Measurements from ENCODE around the gene CDK5RAP2.
"Not testable (repeated sequence)": the region's sequence is repeated elsewhere in the genome, so short reads cannot be mapped to it uniquely, and the experiment has no call there.

The CDK5RAP2 gene

DNA sequence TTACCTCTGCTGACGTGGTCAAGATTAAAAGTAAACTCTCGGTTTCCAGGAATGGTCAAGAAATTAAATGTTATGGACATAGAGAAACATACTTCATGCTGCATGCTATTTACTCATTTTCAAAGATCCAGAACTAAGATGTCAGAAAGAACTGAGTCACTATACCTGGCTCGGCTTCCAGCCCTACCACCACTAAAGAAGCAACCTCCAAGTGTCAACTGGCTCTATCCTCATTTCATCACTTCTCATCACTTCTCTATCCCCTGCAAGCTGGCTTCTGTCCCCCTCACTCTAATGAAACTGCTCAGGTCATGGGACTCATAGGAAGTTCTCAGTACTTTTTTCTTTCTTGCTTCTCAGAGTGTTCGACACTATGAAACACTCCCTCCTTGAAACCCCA lies 116.2 kb downstream of the CDK5RAP2 start:
- no peak for DNase-seq

- not testable (repeated sequence) for DNase-seq
Observed at GRCh38 chr9:120461677-120462076, 118.3 kb downstream of the CDK5RAP2 start.

DNA sequence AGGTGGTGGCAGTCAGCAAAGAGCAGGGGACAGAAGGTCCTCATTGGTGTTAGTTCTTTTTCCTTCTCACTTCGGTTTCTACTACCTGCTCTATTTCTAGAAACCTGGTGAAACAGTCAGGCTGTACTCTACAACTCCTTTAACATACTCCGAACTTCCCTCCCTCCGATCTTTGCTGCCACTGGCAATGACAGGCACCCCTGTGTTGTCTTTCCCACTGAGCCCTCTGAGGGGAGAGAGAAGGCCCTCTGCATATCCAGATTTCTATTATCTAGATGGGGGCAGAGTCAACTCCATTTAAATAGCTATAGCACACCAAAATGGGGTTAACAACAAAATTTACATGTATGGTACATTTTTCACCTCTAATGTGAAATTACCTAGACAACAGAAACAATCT lies 123.7 kb downstream of the CDK5RAP2 start:
- DNase-seq, result no peak

- DNase-seq, result no peak
Observed at GRCh38 chr9:120454467-120454866, 125.5 kb downstream of the CDK5RAP2 start.

GRCh38 chr9:120453792-120454191 lies 126.2 kb downstream of the CDK5RAP2 start:
- DNase-seq, result no peak

GRCh38 chr9:120452631-120453030 lies 127.3 kb downstream of the CDK5RAP2 start:
- no peak for DNase-seq

DNA sequence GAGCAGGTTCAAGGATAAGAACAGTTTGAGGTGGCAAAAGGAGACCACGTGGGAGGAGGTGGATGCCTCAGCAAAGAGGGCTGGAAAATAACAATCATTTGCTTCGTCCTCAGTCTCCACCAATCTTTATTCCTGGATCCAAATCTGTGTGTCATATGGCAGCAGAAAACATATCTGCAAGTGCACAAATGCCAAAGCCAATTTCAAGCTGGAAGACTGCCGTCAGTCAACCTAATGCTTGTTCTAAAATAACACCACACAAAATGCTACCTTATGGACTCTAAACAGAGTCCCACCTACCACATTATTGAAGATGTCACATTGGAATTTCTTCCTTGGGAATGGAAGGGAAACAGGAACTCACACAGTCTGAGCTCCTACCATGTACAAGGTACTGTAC lies 129.1 kb downstream of the CDK5RAP2 start:
- no peak for DNase-seq

DNA sequence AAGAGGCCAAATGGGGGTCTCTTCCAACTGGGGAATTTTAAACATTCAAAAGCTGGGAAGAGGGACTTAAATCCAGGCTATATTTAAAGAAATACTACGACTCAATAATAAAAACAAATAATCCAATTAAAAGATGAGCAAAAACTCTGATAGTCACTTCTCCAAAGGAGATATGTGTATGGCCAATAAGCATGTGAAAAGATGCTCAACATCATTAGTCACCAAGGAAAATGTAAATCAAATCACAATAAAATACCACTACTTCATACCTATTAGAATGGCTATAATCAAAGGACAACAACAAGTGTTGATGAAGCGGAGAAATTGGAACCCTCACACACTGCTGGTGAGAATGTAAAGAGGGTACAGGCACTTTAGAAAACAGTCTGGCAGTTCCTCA lies 130.4 kb downstream of the CDK5RAP2 start:
- no peak for DNase-seq

DNA sequence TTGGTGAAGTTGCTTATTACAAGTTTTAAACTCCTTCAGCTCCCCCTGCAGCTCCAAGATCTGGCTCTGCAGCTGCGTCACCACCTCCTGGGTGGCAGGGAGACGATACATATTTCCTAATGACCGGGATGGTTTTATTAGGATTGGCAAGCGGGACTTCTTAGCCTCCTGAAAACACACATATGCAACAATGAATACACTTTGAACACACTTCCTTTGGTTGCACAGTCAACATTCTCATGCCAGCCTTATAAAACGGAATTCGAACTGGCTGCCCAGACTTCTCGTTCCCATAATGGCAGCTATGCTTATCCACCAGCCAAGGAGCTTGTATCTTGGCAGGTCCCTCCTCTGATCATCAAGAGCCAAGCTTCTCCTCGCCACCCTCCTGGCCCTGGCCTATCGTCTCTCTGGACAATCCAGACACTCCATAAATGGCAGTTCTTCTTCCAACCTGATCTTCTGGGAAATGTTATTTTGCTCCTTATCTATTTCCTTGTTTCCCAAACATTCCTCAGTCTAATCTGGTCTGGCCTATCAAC lies 131.9 kb downstream of the CDK5RAP2 start:
- no peak for DNase-seq

GRCh38 chr9:120446671-120447070 lies 133.3 kb downstream of the CDK5RAP2 start:
- DNase-seq, result no peak

GRCh38 chr9:120443976-120444375 lies 136.0 kb downstream of the CDK5RAP2 start:
- no peak for DNase-seq

- DNase-seq, result no peak
Observed at GRCh38 chr9:120443489-120443888, 136.5 kb downstream of the CDK5RAP2 start.

DNA sequence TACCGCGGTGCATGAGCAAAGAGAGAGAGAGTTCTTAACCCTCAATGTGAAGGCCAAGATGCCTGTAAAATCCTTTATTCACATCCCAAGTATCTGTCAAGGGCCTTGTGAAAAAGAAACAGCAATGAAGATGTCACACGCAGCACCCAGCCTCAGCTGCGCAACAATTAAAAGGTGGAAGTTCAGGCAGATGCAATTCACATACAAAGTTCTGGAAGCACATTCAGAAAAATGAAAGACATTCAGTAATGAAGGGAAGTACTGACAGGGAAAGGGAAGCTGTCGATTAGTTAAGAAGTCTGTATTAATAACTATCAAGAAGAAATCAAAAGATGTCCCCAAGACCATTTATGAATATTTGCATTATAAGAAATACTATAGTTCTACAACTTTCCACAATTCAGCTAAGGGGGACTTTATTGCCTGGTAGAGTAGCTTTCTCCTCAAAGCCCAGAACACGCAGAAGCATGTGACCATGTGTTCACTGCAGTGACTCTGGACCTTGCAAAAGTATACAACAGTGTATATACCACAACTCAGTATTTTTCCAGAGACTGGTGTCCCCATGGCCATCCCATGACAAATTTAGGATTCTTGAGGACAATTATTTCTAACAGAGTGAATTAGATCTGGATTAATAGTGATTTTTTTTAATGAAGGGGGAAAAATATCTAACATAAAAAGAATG lies 137.5 kb downstream of the CDK5RAP2 start:
- DNase-seq, result no peak

DNA sequence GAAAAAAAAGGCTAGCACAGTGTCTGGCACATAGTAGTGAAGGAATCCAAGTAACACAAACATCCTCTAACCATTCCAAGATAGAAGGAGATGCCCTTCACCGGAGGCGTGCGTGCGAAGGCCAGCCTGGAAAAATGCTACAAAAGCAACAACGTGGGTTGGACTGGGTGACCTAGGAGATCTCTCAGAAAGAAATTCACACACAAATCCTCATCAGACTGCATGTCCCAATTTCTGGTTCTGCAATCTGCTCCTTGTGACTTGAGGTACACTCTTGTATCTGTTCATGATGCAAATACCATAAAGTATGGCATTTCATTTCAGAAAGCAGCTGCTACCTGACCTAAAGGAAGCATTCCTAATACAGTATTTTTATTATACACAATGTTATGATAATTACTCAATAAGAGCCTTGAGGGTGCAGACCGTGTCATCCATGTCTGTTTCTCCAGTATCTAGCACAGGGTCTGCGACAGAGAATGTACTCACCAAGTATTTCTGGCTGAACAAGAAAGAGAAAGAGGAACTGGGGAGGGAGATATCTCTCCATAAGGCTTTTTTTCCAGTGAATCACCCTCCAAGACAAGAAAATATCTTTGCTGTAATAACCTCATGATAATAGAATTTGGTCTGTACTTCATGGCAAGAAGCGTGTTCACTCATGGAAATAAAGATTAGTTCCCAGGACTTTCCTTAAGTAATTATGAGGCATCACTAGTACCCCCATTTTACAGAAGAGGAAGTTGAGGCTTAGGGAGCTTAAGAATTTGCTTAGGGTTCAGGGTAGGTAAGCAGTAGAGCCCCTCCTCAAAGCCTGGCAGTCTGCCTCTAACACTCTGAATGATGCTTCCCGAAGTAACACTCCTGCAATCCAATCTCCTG lies 138.3 kb downstream of the CDK5RAP2 start:
- DNase-seq, result no peak

DNA sequence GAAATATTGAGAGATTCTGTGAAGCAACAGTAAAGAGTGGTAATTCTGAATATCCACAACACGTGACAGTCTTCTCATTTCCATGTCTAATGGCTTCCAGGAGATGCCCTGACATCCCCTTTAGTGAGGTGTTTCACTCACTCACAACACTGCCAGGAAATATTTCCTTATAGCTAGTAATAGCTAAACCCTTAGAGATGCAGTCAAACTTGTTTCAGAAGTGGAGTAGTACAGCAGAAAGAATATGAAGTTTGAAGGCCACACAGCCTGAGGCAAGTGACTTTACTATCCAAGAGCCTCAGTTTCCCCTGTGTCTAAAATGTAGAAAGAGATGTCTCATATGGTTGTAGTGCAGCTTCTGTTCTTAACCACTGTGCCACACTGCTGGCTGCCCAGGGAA lies 139.2 kb downstream of the CDK5RAP2 start:
- DNase-seq, result no peak

DNA sequence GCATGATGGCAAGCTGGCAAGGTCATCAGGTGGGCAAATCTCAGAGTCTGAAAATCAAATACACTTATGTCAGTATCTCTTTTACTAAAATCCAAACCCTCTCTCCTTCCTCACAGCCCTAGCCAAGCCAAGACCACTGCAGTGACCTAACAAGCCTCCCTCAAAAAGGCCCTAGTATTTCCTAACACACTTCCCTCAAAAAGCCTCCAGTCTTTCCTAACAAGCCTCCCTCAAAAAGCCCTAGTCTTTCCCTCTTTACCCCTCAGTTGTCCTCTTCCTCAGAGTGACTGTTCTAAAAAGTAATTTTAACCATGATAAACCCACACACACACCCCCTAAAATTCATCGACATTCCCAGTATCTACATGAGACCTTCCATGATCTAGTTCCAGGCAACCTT lies 140.0 kb downstream of the CDK5RAP2 start:
- no peak for DNase-seq

DNA sequence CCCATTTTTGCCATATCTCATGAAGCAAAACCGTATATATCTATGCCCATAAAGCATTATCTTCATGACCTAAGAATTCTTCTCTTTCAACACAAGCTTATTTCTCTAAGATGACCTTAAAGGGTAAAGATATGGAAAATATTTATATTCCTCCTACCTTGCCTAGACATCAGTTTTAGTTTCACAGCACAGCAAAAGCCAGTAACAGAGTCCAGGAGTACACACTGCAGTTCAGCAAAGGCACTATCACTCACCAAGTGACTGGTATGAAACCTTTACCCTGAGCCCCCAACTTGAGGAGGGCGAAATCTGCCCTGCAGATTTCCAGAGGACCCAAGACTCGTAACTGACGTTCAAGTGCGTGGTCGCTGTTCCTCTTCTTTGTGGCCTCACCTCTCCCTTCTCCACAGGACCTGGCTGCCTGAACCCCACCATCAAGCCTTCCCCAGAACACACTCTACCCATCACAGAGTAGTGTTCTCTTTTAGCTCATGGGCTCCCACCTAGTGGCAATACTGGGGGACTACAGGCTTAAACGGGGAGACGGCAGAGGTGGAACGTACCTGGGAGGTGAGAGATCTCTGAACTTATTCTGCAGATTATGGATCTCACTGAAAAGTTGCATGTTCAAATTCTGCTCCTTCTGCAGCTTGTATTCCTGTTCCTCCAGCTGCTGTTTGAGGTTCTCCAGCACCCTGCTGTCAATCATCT lies 141.0 kb downstream of the CDK5RAP2 start:
- no peak for DNase-seq

- DNase-seq, result no peak
Observed at GRCh38 chr9:120438111-120438510, 141.9 kb downstream of the CDK5RAP2 start.

GRCh38 chr9:120436983-120437475 lies 142.9 kb downstream of the CDK5RAP2 start:
- DNase-seq, result no peak

DNA sequence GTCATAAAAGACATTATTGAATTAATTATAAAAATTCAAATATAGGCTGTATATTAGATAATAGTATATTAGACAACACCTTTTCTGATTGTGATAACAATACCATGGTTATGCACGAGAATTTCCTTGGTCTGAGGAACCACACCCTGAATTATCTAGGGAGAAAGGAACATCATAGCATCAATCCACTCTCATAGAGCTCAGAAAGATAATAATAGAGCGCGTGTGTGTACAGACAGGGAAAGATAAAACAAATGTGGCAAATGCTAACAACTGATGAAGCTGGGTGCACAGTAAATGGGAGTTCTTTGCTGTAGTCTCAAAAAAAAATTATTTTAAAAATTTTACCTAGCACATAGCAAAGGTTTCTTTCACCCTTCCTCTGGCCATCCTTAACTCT lies 143.5 kb downstream of the CDK5RAP2 start:
- no peak for DNase-seq

DNA sequence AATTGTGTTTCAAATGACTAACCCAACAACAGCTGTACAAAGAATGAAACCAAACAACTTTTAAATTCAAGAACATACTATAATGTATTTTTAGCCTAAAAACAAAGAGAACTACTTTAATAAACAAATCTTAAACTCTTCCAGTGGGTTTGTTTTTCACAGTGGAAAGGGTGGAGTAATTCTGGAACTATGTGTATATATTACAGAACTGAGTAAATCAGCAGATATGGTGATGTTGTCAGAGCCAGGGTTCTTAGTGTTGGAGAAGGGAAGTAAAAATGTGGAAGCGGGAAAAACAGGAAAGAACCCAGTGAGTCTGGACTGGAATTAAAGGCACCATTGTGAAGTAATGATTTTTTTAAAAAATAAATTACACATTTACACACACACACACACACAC lies 144.9 kb downstream of the CDK5RAP2 start:
- no peak for DNase-seq

DNA sequence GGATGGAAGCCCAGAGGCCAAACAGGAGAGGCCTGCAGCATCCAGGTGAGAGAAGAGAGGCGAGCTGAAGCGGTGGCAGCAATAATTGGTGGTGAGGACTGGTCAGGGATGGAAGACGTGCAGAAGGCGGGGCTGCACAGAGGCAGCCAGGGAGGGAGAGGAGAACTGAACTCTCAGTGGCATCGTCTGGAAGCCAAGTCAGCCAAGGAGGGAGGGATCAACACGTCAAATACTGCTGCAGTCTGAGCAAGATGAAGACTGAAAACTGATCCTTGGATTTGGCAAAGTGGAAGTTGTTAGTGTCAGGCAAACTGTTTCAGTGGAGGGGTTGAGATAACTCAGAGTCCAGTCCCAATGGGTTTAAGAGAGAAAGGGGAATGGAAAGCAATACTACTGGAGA lies 145.4 kb downstream of the CDK5RAP2 start:
- no peak for DNase-seq

- no peak for DNase-seq
Observed at GRCh38 chr9:120433701-120434100, 146.3 kb downstream of the CDK5RAP2 start.

Measured in stimulated activated CD4-positive, alpha-beta T cell treated with anti-CD3 and anti-CD28 coated beads, Interleukin-2, amount 100 ng/mL, for 48 hours (primary cell).